ENCODE results near the gene PNPLA5.

Gene PNPLA5

DNA sequence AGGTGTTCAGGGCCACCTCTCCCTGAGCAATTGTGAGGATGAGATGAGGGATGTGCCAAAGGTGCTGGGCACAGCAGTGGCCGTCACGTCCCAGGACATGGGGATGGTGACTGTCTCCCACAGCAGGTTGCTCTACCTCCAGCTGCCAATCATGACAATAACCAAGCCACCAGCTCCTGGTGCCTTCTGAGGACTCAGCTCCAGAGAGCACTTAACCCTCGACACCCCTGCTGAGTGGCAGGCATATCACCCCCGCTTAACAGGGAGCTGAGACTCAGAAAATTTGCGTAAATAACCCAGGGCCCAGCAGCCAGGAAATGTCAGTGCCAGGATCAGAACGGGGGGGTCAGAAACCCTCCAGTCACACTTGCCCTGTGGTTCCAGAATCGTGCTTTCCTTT, 8.4 kb upstream of the PNPLA5 start:
- DNase-seq: no peak

GRCh38 chr22:43897751-43898261, 6.0 kb upstream of the PNPLA5 start:
- no peak for DNase-seq

DNA sequence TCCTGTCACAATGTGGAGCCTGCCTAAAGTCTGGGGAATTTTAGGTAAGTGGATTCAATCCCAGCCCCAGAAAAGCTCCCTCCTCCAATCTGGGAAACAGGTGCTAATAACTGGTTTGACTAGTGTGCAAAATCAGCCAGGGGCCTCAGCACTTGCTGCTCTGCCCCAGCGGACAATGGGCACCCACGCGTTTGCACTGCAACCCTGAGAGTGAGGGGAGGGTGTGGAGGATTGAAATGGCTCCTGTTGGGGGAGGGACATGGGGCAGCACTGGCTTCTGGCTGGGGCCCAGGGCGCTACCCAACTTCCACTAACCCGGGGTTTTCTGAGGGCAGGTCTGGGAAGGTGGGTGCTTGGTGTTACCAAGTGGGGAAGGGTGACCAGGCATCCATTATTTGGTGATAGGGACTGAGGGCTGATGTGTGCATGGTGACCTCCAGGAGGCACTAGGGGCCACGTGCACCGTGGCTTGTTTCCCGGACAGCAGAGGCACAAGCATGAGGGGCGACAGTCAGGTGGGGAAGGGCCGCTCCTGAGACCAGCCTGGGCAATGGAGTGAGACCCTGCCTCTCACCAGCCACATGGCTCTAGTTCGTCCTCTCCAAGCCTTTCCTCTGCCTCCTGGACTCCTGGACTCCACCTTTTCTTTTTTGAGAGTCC, 4.3 kb upstream of the PNPLA5 start:
- no peak for DNase-seq

- DNase-seq: no peak
Measured at GRCh38 chr22:43894122-43894521, 2.3 kb upstream of the PNPLA5 start.

DNA sequence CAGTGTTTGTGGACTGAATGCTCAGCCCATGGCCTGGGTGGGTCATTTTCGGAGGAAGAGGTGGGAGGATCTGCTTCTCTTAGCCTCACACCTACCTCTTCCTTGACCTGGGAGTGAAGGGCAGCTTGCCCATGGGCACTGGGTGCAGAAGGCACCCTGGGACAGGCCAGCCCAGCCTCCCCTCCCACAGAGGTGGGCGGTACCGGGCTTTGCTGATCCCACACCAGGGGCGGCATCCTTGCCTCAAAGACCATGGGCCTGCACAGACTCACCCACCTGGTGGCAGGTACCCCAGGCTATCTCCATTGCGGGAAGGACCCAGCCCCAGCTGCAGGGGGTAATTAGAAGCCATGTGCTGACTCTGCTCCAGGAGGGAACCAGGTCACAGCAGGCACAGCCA, 1.5 kb upstream of the PNPLA5 start:
- DNase-seq: no peak

GRCh38 chr22:43892183-43892894, 526 bp upstream of the PNPLA5 start:
- no peak for DNase-seq

GRCh38 chr22:43890901-43891331, 897 bp downstream of the PNPLA5 start:
- DNase-seq: no peak

DNA sequence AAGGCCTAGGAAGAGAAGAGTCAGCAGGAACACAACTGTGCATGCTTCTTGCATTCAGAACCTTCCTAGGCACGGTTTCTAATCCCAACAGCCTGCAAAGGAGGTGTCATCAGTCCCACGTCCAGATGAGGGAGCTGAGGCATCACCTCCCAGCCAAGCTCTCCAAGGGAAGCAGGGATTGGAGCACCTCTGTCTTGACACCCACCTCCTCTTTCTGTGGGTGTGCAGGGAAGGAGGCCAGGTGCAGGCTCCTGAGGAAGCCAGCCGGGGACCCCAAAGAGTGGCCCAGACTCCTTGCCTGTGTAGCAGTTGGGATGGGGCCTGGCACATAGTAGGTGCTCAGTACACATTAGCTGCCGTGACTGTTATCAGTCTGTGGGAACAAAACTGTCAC, 2.0 kb downstream of the PNPLA5 start:
- no peak for DNase-seq

GRCh38 chr22:43889201-43889859, 2.5 kb downstream of the PNPLA5 start:
- DNase-seq: no peak

DNA sequence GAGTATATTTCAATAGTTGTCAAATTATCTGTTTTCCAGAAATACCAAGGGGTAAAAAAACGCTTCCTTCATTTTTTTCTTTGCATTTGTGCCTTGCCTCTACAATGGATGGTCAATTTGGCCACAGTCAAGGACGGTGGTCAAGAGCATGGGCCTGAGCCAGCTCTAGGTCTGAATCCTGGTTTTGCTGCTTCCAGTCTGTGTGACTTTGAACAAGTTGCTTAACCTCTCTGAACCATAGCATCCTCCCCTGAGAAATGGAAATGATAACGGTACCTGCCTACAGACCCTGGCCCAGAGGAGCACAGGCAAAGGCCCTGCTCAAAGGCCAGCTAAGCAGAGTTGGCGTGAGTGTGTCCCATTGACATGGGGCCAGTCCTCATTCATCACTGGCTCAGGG, 3.1 kb downstream of the PNPLA5 start:
- no peak for DNase-seq

GRCh38 chr22:43887391-43887790, 4.4 kb downstream of the PNPLA5 start:
- no peak for DNase-seq

DNA sequence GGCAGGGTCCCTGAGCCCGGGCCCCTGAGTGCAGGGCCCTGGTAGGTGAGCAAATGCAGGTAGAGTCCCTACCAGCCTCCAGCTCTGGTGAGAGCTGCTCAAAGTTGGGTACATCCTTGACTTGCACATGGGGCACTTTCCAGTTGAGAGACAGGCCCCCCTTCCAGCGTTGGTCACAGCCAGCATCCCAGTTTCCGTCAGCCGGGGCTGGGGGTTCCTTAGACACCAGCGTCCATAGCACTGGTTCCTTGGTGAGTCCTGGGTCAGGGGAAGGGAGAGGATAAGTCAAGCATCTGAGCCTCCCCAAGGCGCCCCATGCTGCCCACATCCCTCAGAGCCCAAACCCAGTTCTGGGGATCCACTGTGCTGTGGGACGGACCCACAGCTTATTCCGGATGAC, 5.6 kb downstream of the PNPLA5 start:
- DNase-seq: no peak

DNA sequence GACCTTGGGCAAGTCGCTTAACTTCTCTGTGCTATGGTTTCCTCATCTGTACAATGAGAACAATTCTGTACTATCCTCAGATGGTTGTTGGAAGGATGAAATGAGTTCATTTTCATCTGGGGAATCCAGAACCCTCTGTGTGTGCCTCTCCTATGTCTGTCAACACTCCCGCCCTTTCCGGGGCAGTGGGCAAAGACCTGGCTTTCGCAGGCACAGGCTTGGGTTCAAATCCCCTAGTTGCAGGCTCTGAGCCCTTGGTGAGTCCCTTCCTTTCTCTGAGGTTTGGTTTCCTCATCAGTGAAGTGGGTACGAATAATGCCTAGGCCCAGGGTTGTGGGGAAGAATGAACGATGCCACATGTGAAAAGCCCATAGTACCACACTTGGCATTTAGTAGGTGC, 6.0 kb downstream of the PNPLA5 start:
- DNase-seq: no peak

GRCh38 chr22:43885319-43885671, 6.5 kb downstream of the PNPLA5 start:
- DNase-seq: no peak

DNA sequence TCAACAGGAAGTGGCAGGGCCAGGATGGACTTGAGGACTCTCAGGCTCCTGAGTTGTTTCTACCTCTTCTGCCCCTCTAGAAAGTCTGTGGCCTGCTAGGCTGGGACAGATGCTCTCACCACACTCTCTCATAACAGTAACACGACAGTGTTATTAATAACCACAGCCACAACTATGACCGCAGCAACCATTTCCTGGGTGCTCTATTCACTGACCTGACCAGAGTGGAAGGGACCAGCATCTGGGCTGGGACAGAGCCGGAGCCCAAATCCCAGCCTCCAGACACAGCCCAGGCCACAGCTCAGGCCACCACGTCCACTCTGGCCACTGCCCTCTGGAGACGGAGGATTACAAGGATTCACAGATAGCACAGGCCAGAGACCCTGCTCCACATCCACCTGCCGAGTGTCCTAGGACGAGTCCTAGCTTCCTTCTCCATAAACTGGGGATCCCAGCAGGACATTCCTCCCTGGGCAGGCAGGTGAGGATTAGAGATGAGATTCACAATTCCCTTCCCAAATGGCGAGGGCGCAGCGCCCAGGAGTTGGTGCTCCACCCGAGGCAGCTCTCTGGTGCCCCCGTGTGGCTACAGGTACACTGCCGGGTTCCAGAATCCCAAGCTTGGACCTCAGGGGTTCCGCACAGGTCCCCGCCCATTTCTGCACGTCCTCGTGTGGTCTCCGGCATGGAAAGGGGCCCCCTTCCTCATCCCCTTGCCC, 7.1 kb downstream of the PNPLA5 start:
- DNase-seq: peak; percentile 19

DNA sequence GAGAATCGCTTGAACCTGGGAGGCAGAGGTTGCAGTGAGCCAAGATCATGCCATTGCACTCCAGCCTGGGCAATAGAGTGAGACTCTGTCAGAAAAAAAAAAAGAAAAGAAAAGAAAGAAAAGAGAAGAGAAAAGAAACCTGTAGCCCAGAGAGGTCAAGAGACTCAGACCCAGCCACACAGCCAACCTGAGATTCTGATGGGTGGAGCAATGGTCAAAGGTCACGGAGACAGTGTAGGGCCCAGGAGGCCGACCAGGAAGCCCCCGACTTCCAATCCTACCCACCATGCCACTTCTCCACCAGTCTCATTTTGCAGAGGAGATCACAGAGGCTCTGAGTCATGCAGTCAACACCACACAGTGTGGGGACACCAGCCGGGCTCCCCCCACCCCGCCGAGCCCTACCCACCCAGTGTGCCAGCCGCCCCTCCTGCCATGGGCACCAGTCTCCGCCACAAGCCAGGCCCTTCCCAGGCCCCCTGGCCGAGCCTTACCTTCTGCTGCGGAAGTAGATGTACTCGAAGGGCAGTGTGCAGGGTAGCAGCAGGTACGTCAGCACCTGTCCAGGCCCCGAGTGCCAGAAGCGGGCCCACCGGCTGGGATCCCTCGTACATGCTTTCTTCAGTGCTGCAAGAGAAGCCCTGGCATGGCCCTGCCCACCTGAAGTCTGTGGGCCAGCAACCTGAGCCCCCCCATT, 7.9 kb downstream of the PNPLA5 start:
- no peak for DNase-seq

DNA sequence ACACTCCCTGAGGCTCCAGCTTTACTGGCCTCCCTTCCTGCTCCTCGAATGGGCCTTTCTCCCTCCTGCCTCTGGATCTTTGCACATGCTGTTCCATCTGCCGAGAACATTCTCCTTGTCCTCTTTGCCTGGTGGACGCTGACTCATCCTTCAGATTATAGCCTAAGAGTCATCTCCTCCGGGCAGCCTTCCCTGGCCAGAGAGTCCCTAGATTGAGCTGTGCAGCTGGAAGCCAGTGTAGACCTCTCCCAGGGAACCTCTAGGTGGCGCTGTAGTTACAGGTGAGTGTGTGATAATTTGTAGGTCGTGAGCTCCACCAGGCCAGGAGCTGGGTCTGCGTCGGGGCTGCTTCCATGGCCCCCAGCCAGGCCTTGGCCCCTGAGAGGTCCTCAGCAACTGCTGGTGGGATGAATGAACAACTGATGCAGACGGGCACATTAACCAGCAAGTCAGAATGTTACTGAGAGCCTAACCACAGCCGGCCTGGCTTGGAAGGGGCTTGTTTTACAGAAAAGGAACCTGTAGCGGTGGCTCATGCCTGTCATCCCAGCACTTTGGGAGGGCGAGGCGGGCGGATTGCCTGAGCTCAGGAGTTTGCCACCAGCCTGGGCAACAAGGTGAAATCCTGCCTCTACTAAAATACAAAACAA, 8.7 kb downstream of the PNPLA5 start:
- DNase-seq: peak; percentile 60

DNA sequence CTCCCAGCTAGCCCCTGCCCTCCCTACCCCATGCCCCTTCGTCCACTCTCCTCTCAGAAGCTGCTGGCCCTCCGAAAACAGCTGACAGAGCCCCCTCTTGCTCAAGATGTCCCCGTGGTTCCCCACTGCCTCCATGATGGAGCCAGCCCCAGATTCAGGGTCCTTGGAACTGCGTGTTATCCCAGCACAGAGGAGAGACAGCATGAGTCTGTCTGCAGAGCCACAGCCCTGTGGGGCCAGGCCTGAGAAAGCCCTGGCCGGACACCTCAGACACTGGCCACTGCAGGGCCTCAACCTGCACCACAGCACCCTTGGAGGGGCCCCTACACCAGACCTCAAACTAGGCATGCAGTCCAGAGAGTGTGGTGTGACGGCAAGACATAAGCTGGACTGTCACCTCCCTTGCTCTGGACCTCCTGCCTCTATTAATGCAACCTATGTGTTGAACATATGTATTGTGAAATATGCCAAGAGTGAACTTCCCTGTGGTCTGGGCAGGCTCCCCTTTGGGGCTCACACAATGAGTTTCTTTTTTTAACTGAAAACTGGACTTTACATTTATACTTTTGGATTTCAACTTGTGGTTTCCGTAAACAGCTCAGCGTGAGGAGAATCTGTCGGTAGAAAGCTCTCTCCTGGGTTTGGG, 9.6 kb downstream of the PNPLA5 start:
- DNase-seq: no peak

DNA sequence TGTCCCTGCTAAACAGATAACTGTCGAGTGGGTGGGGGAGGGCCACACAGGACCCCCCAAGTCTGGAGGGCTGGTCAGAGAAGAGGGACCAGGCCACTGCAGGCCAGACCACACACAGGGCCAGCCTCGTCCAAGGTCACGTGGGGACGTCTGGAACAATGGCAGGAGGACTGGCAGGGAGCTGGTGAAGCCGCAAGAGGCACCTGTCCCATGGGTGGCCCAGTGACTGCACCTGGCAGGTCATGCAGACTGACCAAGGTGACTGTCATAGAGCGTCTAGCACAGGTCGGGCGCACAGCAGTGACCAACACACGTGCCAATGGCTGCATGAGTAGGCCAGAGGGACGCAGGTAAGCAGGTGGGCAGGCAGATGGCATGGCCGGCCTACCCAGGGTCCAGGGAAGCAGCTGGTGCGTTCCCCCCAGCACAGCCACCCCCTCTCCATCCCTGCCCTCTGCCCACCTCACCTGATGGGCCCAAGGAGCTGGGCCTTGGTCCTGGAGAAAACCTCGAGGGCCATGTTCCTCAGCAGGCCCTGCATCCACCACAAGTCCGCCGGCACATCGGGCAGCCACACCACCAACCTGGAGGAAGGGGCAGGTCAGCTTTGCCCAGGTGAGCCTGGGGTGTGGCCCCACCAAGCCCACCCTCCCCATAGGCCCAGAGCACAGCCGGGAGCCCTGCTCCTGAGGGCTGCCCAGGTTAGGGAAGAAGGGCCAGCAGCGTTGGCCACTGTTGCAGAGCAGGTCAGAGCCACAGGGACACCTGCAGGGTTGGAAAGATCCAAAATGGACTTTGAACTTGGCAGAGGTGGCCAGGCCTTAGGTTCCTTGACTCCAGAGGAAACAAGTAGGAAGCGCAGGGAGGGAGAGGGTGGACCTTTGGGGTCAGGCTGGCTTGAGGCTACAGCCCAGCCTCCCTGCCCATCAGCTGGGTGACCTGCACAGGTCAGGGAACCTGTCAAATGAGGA, 10.4 kb downstream of the PNPLA5 start:
- DNase-seq: no peak

- DNase-seq: no peak
Measured at GRCh38 chr22:43880541-43880991, 11.2 kb downstream of the PNPLA5 start.

Measured in SHP77 treated with DMSO at 0.1 percent for 48 hours (cell line).